SK-N-SH treated with all-trans-retinoic acid at 6 μM for 48 hours (cell line): Measurements from ENCODE around the gene DCUN1D5.

Source experiments
- ATAC-seq: fragments of 200-7000 bp; cut with Tn5 transposase; 3 replicates; pipeline ENCODE4 v1.9.1; 2020; ENCODE audit warnings: mild to moderate bottlenecking, moderate library complexity
- ARNTL ChIP-seq: fragments of 450-650 bp; formaldehyde crosslinking; IDR thresholded peaks from 2 replicates; pipeline ENCODE4 v1.5.0; 2020; ENCODE audit warnings: low read depth, mild to moderate bottlenecking, moderate library complexity, borderline replicate concordance
- CSDC2 ChIP-seq: fragments of 250-450 bp; sonication (Bioruptor Pico); IDR thresholded peaks from 2 replicates; pipeline ENCODE4 v1.5.0; 2020; ENCODE audit warnings: mild to moderate bottlenecking, moderate library complexity
- ESRRG ChIP-seq: fragments of 250-450 bp; sonication (Bioruptor Pico); IDR thresholded peaks from 2 replicates; pipeline ENCODE4 v1.6.1; 2021; ENCODE audit warnings: mild to moderate bottlenecking
- GLIS3 ChIP-seq: fragments of 250-450 bp; sonication (Bioruptor Pico); IDR thresholded peaks from 2 replicates; pipeline ENCODE4 v1.5.0; 2020; ENCODE audit warnings: mild to moderate bottlenecking, moderate library complexity
- ISL1 ChIP-seq: fragments of 250-450 bp; sonication (Bioruptor Pico); IDR thresholded peaks from 2 replicates; pipeline ENCODE4 v2.1.2; 2022; ENCODE audit warnings: mild to moderate bottlenecking, moderate library complexity
- OSR1 ChIP-seq: fragments of 250-450 bp; sonication (Bioruptor Pico); IDR thresholded peaks from 2 replicates; pipeline ENCODE4 v1.8.0; 2022; ENCODE audit warnings: moderate library complexity, mild to moderate bottlenecking, inconsistent platforms
- PPARA ChIP-seq: fragments of 250-450 bp; sonication (Bioruptor Pico); IDR thresholded peaks from 2 replicates; pipeline ENCODE4 v1.5.0; 2020; ENCODE audit warnings: mild to moderate bottlenecking, borderline replicate concordance
- SNAI2 ChIP-seq: fragments of 250-450 bp; sonication (Bioruptor Pico); IDR thresholded peaks from 2 replicates; pipeline ENCODE4 v1.5.0; 2020; ENCODE audit warnings: mild to moderate bottlenecking, moderate library complexity
- TOX ChIP-seq: fragments of 250-450 bp; sonication (Bioruptor Pico); IDR thresholded peaks from 2 replicates; pipeline ENCODE4 v1.8.0; 2021; ENCODE audit warnings: mild to moderate bottlenecking, moderate library complexity, borderline replicate concordance
- ZFP3 ChIP-seq: fragments of 250-450 bp; sonication (Bioruptor Pico); IDR thresholded peaks from 2 replicates; pipeline ENCODE4 v1.5.0; 2020; ENCODE audit warnings: mild to moderate bottlenecking, moderate library complexity
- ZFP30 ChIP-seq: fragments of 450-650 bp; formaldehyde crosslinking; IDR thresholded peaks from 2 replicates; pipeline ENCODE4 v1.5.0; 2022; ENCODE audit warnings: mild to moderate bottlenecking, moderate library complexity
- ZNF565 ChIP-seq: fragments of 450-650 bp; formaldehyde crosslinking; conservative IDR thresholded peaks from 2 replicates; pipeline ENCODE4 v1.5.0; 2020; ENCODE audit warnings: low read depth, mild to moderate bottlenecking, moderate library complexity
- ZNF70 ChIP-seq: fragments of 450-650 bp; formaldehyde crosslinking; IDR thresholded peaks from 2 replicates; pipeline ENCODE4 v1.5.0; 2020; ENCODE audit warnings: mild to moderate bottlenecking, moderate library complexity
- ZNF8 ChIP-seq: fragments of 450-650 bp; formaldehyde crosslinking; IDR thresholded peaks from 2 replicates; pipeline ENCODE4 v1.5.0; 2020; ENCODE audit warnings: mild to moderate bottlenecking, moderate library complexity
- TF ChIP-seq, protein P1 (sequence below): fragments of 250-450 bp; sonication (Bioruptor Pico); IDR thresholded peaks from 2 replicates; pipeline ENCODE4 v1.8.0; 2020; ENCODE audit warnings: mild to moderate bottlenecking, moderate library complexity, borderline replicate concordance
- TF ChIP-seq, protein P2 (sequence below): fragments of 250-450 bp; sonication (Bioruptor Pico); IDR thresholded peaks from 2 replicates; pipeline ENCODE4 v1.5.0; 2020; ENCODE audit warnings: mild to moderate bottlenecking, moderate library complexity
- TF ChIP-seq, protein P3 (sequence below): fragments of 250-450 bp; sonication (Bioruptor Pico); IDR thresholded peaks from 2 replicates; pipeline ENCODE4 v1.5.1; 2021; ENCODE audit warnings: mild to moderate bottlenecking, moderate library complexity
- TF ChIP-seq, protein P4 (sequence below): fragments of 250-450 bp; sonication (Bioruptor Pico); IDR thresholded peaks from 2 replicates; pipeline ENCODE4 v1.8.0; 2021; ENCODE audit warnings: low read depth, mild to moderate bottlenecking, moderate library complexity, borderline replicate concordance
- TF ChIP-seq, protein P5 (sequence below): fragments of 250-450 bp; sonication (Bioruptor Pico); IDR thresholded peaks from 2 replicates; pipeline ENCODE4 v1.5.1; 2020; ENCODE audit warnings: low read depth, mild to moderate bottlenecking, moderate library complexity

DCUN1D5 gene

DNA sequence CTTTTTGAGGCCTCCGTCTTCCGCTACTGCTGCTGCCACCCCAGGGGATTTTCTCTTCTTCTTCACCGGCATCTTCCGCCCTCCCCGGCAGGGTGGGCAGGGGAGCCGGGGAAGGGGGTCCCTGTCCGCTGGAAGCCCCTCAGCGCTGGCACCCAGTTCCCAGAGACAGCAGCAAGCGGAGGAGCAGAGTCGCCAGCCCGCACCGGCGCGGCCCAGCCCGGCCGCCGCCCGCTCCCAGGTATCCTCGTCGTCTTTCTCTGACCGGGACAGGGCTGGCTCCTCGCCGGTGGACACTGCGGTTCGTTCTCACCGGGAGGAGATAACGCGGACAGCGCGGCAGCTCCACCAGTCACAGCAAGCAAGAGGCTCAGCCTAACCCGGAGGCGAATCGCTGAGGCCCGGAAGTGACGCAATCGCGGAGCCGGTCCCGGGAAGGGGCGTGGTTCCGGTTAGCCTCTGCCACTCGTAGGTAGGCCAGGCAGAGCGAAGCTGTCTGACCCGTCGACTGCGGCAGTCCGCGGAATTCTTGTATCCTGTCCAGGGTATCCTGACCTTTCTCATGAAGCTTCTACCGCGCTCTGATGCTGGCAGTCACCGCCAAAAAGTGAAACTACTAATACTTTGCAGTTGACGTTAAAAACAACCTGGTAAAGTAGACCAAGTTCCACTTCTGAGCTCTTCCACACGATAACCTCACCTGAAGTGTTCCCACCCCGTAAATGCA, at the start of gene DCUN1D5:
Gene DCUN1D5, minus strand, starts transcription at position 360 of the 724 bp plus-strand sequence. Its CDS starts 288 bp downstream, at position 72.
- peak; percentile 97 for ATAC-seq
- TF ChIP-seq PPARA (CRISPR knock-in tag) (no peak), ISL1 (CRISPR knock-in tag) (no peak), OSR1 (CRISPR knock-in tag) (no peak), ZNF565 (CRISPR knock-in tag) (no peak), ZFP30 (CRISPR knock-in tag) (no peak), ZFP3 (CRISPR knock-in tag) (no peak), ZNF8 (no peak), GLIS3 (CRISPR knock-in tag) (no peak), TOX (CRISPR knock-in tag) (no peak), ZNF70 (CRISPR knock-in tag) (no peak), SNAI2 (CRISPR knock-in tag) (no peak), ESRRG (no peak), ARNTL (CRISPR knock-in tag) (no peak), CSDC2 (no peak)
- TF ChIP-seq, protein P1, sequence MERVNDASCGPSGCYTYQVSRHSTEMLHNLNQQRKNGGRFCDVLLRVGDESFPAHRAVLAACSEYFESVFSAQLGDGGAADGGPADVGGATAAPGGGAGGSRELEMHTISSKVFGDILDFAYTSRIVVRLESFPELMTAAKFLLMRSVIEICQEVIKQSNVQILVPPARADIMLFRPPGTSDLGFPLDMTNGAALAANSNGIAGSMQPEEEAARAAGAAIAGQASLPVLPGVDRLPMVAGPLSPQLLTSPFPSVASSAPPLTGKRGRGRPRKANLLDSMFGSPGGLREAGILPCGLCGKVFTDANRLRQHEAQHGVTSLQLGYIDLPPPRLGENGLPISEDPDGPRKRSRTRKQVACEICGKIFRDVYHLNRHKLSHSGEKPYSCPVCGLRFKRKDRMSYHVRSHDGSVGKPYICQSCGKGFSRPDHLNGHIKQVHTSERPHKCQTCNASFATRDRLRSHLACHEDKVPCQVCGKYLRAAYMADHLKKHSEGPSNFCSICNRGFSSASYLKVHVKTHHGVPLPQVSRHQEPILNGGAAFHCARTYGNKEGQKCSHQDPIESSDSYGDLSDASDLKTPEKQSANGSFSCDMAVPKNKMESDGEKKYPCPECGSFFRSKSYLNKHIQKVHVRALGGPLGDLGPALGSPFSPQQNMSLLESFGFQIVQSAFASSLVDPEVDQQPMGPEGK (CRISPR knock-in tag), result no peak
- TF ChIP-seq, protein P2, sequence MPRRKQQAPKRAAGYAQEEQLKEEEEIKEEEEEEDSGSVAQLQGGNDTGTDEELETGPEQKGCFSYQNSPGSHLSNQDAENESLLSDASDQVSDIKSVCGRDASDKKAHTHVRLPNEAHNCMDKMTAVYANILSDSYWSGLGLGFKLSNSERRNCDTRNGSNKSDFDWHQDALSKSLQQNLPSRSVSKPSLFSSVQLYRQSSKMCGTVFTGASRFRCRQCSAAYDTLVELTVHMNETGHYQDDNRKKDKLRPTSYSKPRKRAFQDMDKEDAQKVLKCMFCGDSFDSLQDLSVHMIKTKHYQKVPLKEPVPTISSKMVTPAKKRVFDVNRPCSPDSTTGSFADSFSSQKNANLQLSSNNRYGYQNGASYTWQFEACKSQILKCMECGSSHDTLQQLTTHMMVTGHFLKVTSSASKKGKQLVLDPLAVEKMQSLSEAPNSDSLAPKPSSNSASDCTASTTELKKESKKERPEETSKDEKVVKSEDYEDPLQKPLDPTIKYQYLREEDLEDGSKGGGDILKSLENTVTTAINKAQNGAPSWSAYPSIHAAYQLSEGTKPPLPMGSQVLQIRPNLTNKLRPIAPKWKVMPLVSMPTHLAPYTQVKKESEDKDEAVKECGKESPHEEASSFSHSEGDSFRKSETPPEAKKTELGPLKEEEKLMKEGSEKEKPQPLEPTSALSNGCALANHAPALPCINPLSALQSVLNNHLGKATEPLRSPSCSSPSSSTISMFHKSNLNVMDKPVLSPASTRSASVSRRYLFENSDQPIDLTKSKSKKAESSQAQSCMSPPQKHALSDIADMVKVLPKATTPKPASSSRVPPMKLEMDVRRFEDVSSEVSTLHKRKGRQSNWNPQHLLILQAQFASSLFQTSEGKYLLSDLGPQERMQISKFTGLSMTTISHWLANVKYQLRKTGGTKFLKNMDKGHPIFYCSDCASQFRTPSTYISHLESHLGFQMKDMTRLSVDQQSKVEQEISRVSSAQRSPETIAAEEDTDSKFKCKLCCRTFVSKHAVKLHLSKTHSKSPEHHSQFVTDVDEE (CRISPR knock-in tag), result no peak
- TF ChIP-seq, protein P3, sequence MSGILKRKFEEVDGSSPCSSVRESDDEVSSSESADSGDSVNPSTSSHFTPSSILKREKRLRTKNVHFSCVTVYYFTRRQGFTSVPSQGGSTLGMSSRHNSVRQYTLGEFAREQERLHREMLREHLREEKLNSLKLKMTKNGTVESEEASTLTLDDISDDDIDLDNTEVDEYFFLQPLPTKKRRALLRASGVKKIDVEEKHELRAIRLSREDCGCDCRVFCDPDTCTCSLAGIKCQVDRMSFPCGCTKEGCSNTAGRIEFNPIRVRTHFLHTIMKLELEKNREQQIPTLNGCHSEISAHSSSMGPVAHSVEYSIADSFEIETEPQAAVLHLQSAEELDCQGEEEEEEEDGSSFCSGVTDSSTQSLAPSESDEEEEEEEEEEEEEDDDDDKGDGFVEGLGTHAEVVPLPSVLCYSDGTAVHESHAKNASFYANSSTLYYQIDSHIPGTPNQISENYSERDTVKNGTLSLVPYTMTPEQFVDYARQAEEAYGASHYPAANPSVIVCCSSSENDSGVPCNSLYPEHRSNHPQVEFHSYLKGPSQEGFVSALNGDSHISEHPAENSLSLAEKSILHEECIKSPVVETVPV (CRISPR knock-in tag), result no peak
- TF ChIP-seq, protein P4, sequence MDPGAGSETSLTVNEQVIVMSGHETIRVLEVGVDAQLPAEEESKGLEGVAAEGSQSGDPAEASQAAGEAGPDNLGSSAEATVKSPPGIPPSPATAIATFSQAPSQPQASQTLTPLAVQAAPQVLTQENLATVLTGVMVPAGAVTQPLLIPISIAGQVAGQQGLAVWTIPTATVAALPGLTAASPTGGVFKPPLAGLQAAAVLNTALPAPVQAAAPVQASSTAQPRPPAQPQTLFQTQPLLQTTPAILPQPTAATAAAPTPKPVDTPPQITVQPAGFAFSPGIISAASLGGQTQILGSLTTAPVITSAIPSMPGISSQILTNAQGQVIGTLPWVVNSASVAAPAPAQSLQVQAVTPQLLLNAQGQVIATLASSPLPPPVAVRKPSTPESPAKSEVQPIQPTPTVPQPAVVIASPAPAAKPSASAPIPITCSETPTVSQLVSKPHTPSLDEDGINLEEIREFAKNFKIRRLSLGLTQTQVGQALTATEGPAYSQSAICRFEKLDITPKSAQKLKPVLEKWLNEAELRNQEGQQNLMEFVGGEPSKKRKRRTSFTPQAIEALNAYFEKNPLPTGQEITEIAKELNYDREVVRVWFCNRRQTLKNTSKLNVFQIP (CRISPR knock-in tag), result no peak

DNA sequence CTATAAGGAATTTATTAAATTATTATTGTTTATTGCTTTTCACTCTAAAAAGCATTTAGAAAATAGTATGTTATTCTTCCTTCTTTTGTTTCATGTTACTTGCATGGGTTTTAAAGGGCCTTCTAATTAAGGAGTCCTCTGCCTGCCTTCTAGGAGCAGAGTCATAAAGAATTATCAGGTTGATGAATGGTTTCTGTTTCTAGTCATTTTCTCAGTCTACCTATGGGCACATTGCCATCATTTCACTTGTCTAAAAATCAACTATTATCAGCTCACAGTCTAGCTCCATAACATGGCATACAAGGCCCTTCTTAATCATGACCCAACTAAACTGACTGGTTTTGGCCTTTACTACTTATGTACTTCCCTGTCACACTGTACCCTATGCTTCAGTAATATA, 33.5 kb upstream of the DCUN1D5 start:
- TF ChIP-seq TOX (CRISPR knock-in tag) (no peak), ZFP30 (CRISPR knock-in tag) (no peak), ZFP3 (CRISPR knock-in tag) (no peak), ZNF8 (no peak), ZNF70 (CRISPR knock-in tag) (no peak), CSDC2 (no peak)
- TF ChIP-seq, protein P4 (CRISPR knock-in tag), result no peak
- TF ChIP-seq, protein P3 (CRISPR knock-in tag), result no peak
- TF ChIP-seq, protein P5, sequence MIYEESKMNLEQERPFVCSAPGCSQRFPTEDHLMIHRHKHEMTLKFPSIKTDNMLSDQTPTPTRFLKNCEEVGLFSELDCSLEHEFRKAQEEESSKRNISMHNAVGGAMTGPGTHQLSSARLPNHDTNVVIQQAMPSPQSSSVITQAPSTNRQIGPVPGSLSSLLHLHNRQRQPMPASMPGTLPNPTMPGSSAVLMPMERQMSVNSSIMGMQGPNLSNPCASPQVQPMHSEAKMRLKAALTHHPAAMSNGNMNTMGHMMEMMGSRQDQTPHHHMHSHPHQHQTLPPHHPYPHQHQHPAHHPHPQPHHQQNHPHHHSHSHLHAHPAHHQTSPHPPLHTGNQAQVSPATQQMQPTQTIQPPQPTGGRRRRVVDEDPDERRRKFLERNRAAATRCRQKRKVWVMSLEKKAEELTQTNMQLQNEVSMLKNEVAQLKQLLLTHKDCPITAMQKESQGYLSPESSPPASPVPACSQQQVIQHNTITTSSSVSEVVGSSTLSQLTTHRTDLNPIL (CRISPR knock-in tag), result no peak
- TF ChIP-seq, all 23 proteins: peak for 0
- no peak for ATAC-seq
